MV-4-11 (cell line): ENCODE results near the gene GBX2.

Experiments used
- DNase-seq: peaks from one replicate; lab custom pipeline; 2025; lab: John Stamatoyannopoulos, UW

GBX2 gene

DNA sequence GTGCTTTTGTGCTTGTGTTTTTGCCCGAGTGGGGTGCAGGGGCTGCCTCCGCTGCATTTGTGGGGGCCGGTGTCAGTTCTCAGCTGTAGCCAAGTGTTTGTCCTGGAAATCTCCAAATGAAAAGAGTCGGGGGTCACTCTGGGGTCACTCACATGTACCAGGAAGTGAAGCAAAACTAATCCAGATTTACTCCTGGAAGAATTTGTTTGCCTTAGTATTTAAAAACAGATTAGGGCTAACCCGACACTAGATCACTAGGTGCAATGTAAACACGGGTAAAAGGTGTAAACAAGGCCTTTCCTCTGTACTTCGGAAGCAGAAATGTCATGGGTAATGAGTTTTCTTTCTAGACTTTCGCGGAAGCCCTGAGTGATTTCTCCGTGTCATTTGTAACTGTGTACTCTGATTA, 50.3 kb downstream of the GBX2 start:
- no peak for DNase-seq

DNA sequence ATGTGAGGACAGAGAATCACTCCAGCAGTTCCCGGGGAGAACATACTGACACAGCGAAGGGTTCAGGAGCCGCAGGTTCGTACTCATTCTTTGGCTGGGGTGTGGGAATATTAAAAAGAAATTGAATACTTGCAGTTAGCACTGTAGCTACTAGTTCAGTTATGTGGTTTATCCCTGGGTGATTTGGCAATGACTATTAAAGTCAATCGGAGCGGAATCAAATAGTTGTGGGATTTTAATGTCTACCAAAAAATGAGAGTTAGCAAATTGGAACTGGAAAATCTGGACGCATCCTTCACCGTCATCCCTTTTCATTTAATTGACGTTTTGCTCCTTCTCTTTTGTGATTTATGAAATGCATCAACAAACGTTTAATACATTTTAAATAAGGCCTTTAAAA, 50.8 kb downstream of the GBX2 start:
- no peak for DNase-seq
